ENCODE measurements around the gene SF3A1. TPM values are rescaled to one million over a fixed set of nuclear protein-coding genes. Genes with fewer than 3 reads are reported as not detected.

Gene SF3A1
- total RNA-seq, 1 experiment from 2014 or later = 230 TPM

GRCh38 chr22:30324014-30324730, 32.5 kb downstream of the SF3A1 start:
- intact Hi-C loops (cut with micrococcal nuclease) = no loop called here

GRCh38 chr22:30323246-30323645, 33.4 kb downstream of the SF3A1 start:
- Histone ChIP-seq H3K79me2 (ENCODE audit: insufficient read depth, low read length) (peaks cover 4% of the 10 kb centered on the region; the same call in 1 of the 2 replicates), H3K36me3 (ENCODE audit: control insufficient read depth in 1 of 2, insufficient read depth in 2 of 2, low read length in 2 of 2) (no peaks in the 10 kb centered on the region), H3K27ac (ENCODE audit: low read depth, low read length) (no peak overlapping the region), H3K27me3 (ENCODE audit: insufficient read depth, low read length) (no peaks in the 10 kb centered on the region), H3K9ac (ENCODE audit: low read length) (no peak overlapping the region), H3K4me1 (ENCODE audit: control insufficient read depth in 1 of 2, insufficient read depth in 2 of 2, low read length in 2 of 2) (peaks cover 25 to 31% of the 10 kb centered on the region in 2 experiments), H3K4me3 (replicated peaks in 1 of 2; ENCODE audit: low read depth in 1 of 2, low read length in 2 of 2) (no peak overlapping the region), H2AFZ (ENCODE audit: low read depth, low read length, poor library complexity, severe bottlenecking) (no peak overlapping the region), H3K9me3 (ENCODE audit: control insufficient read depth in 1 of 2, insufficient read depth in 1 of 2, low read depth in 1 of 2, low read length in 2 of 2) (no peaks in the 10 kb centered on the region), H4K20me1 (ENCODE audit: insufficient read depth) (no peaks in the 10 kb centered on the region), H3K9me2 (ENCODE audit: insufficient read depth) (no peaks in the 10 kb centered on the region), H3K4me2 (ENCODE audit: low read length) (no peak overlapping the region)
- intact Hi-C loops (cut with micrococcal nuclease) = no loop called here
- no TSS peak for BruUV-seq (replicated peaks)
- DNase-seq (ENCODE audit: low read depth, low spot score) = no peak
- CTCF ChIA-PET = interaction anchor here (0.5 to 6.4 kb wide), 3 partner anchors 11 to 128 kb away, joined by 3 to 81 read pairs (median 4); partner anchors contain the start of gene CASTOR1
- RAD21 ChIA-PET (ENCODE audit: low non-redundant PET in 1 of 2, low total read pairs in 2 of 2, uncharacterized antibody in 2 of 2, unreplicated experiment in 2 of 2) = no interaction called here
- ATAC-seq = no peak
- POLR2A ChIA-PET = no interaction called here
- no peak for TF ChIP-seq EZH2 (IDR thresholded peaks at IDR 0.05)
- no peak for TF ChIP-seq ZNF274 (IDR thresholded peaks at IDR 0.05; ENCODE audit: low read depth, low read length)
- TF ChIP-seq CEBPB (IDR thresholded peaks at IDR 0.05; ENCODE audit: low read depth) = no peak
- TF ChIP-seq ZFX (IDR thresholded peaks at IDR 0.05) = no peak
- TF ChIP-seq EGR1 (IDR thresholded peaks at IDR 0.05; ENCODE audit: low read depth) = no peak
- TF ChIP-seq FOSL1 (IDR thresholded peaks at IDR 0.05; ENCODE audit: low read depth) = no peak
- no peak for TF ChIP-seq CBX3 (IDR thresholded peaks at IDR 0.05; ENCODE audit: low read depth)
- no peak for TF ChIP-seq SIN3A (IDR thresholded peaks at IDR 0.05; ENCODE audit: low read depth)
- no peak for TF ChIP-seq SRF (IDR thresholded peaks at IDR 0.05; ENCODE audit: low read depth)
- no peak for TF ChIP-seq JUND (IDR thresholded peaks at IDR 0.05)

More at GRCh38 chr22:30324014-30324730, 32.5 kb downstream of the SF3A1 start:
- no peak for TF ChIP-seq SIN3A (IDR thresholded peaks at IDR 0.05; ENCODE audit: low read depth)
- no peak for TF ChIP-seq YY1 (IDR thresholded peaks at IDR 0.05; ENCODE audit: extremely low read depth, insufficient replicate concordance, low read depth, low read length)
- TF ChIP-seq EGR1 (IDR thresholded peaks at IDR 0.05; ENCODE audit: low read depth) = no peak
- TF ChIP-seq FOSL1 (IDR thresholded peaks at IDR 0.05; ENCODE audit: low read depth) = no peak
- H3K36me3 ChIP-seq (ENCODE audit: control insufficient read depth in 1 of 2, insufficient read depth in 2 of 2, low read length in 2 of 2) = no peaks in the 10 kb centered on the region
- H2AFZ ChIP-seq (ENCODE audit: low read depth, low read length, poor library complexity, severe bottlenecking) = no peak overlapping the region
- TSS peak; percentile 24 for BruUV-seq (replicated peaks)
- no peak for DNase-seq (ENCODE audit: low read depth, low spot score)
- H3K79me2 ChIP-seq (ENCODE audit: insufficient read depth, low read length) = peaks cover 4% of the 10 kb centered on the region; the same call in 1 of the 2 replicates
- CTCF ChIA-PET = interaction anchor here (6.4 kb wide), 1 partner anchor 35 kb away, joined by 81 read pairs; the partner anchor contains the start of gene CASTOR1
- H3K27me3 ChIP-seq (ENCODE audit: insufficient read depth, low read length) = no peaks in the 10 kb centered on the region
- H3K9ac ChIP-seq (ENCODE audit: low read length) = no peak overlapping the region
- H3K27ac ChIP-seq (ENCODE audit: low read depth, low read length) = no peak overlapping the region
- no peaks in the 10 kb centered on the region for H4K20me1 ChIP-seq (ENCODE audit: insufficient read depth)
- POLR2A ChIA-PET = interaction anchor here (1.5 kb wide), 1 partner anchor 36 kb away, joined by 6 read pairs; the partner anchor contains the start of gene CASTOR1
- no peaks in the 10 kb centered on the region for H3K9me2 ChIP-seq (ENCODE audit: insufficient read depth)
- no peak overlapping the region for H3K4me3 ChIP-seq (replicated peaks in 1 of 2; ENCODE audit: low read depth in 1 of 2, low read length in 2 of 2)
- no peaks in the 10 kb centered on the region for H3K9me3 ChIP-seq (ENCODE audit: control insufficient read depth in 1 of 2, insufficient read depth in 1 of 2, low read depth in 1 of 2, low read length in 2 of 2)
- ATAC-seq = no peak
- peaks cover 26 to 39% of the 10 kb centered on the region in 2 experiments for H3K4me1 ChIP-seq (ENCODE audit: control insufficient read depth in 1 of 2, insufficient read depth in 2 of 2, low read length in 2 of 2)
- RAD21 ChIA-PET (ENCODE audit: low non-redundant PET in 1 of 2, low total read pairs in 2 of 2, uncharacterized antibody in 2 of 2, unreplicated experiment in 2 of 2) = no interaction called here
- no peak overlapping the region for H3K4me2 ChIP-seq (ENCODE audit: low read length)
